IMR-90 (cell line): ENCODE results near the gene SHLD1. TPM values are rescaled to one million over a fixed set of nuclear protein-coding genes. Genes with fewer than 3 reads are reported as not detected.

ENCODE experiments used
- ATAC-seq: fragments of 200-7000 bp; cut with Tn5 transposase; 2 replicates; pipeline ENCODE4 v1.9.1; 2020; ENCODE audit warnings: low read depth, mild to moderate bottlenecking, moderate library complexity
- BruUV-seq: library from RNA; stranded (reverse); fragments of 400-500 nt; replicated peaks from 2 replicates; lab custom pipeline; 2021; lab: Mats Ljungman, UMichigan
- CTCF ChIA-PET: fragments of 300-600 bp; formaldehyde crosslinking; extraction: SDS; loops from one replicate; lab custom pipeline; 2021; ENCODE audit warnings: antibody characterized with exemption; lab: Yijun Ruan, JAX
- POLR2A ChIA-PET: fragments of 300-600 bp; sonication (Branson Sonifier 250); formaldehyde crosslinking; loops from one replicate; lab custom pipeline; 2022; ENCODE audit warnings: antibody characterized with exemption; ENCODE audit not compliant: unreplicated experiment; lab: Charles Lee
- DNase-seq: peaks from one replicate; pipeline ENCODE4 v3.0.0; 2013
- H2AFZ ChIP-seq: replicated peaks from 2 replicates; pipeline ENCODE3; 2013; ENCODE audit warnings: low read length, mild to moderate bottlenecking; ENCODE audit not compliant: poor library complexity
- H2AK5ac ChIP-seq: 2 replicates; pipeline ENCODE4 v1.6.1; 2013; ENCODE audit warnings: low read depth, low read length, inconsistent platforms
- H2AK9ac ChIP-seq: replicated peaks from 2 replicates; pipeline ENCODE3; 2013; ENCODE audit warnings: mild to moderate bottlenecking, low read depth, low read length, moderate library complexity; ENCODE audit not compliant: poor library complexity
- H2BK120ac ChIP-seq: 2 replicates; pipeline ENCODE4 v1.6.1; 2013; ENCODE audit warnings: low read depth, low read length, inconsistent platforms
- H2BK15ac ChIP-seq: 3 replicates; pipeline ENCODE4 v1.6.1; 2013; ENCODE audit warnings: low read depth, low read length, inconsistent platforms
- H2BK20ac ChIP-seq: 2 replicates; pipeline ENCODE4 v1.6.1; 2013; ENCODE audit warnings: low read depth, mild to moderate bottlenecking, inconsistent platforms, low read length, moderate library complexity
- H2BK5ac ChIP-seq: 2 replicates; pipeline ENCODE4 v1.6.1; 2013; ENCODE audit warnings: mild to moderate bottlenecking, low read depth, low read length, inconsistent platforms; ENCODE audit not compliant: poor library complexity, severe bottlenecking
- H3K14ac ChIP-seq: replicated peaks from 2 replicates; pipeline ENCODE4 v1.6.1; 2013; ENCODE audit warnings: low read depth, low read length, inconsistent platforms
- H3K18ac ChIP-seq: 2 replicates; pipeline ENCODE4 v1.6.1; 2013; ENCODE audit warnings: low read depth, low read length, control low read depth
- H3K23ac ChIP-seq: 2 replicates; pipeline ENCODE4 v1.6.1; 2013; ENCODE audit warnings: low read depth, low read length, inconsistent platforms
- H3K27ac ChIP-seq: 2 replicates; pipeline ENCODE4 v1.5.1; 2013; ENCODE audit warnings: mild to moderate bottlenecking, control low read depth, low read length; ENCODE audit not compliant: insufficient read depth
- H3K27me3 ChIP-seq: 2 replicates; pipeline ENCODE4 v1.6.1; 2013; ENCODE audit warnings: low read length; ENCODE audit not compliant: control insufficient read depth, insufficient read depth
- H3K36me3 ChIP-seq: 2 replicates; pipeline ENCODE4 v1.6.1; 2013; ENCODE audit warnings: low read length, mixed read lengths; ENCODE audit not compliant: control insufficient read depth, insufficient read depth
- H3K4ac ChIP-seq: 2 replicates; pipeline ENCODE4 v1.6.1; 2013; ENCODE audit warnings: low read depth, low read length, inconsistent platforms
- H3K4me1 ChIP-seq: 2 replicates; pipeline ENCODE4 v1.6.1; 2013; ENCODE audit warnings: low read length, mixed read lengths; ENCODE audit not compliant: control insufficient read depth, insufficient read depth
- H3K4me2 ChIP-seq: 2 replicates; pipeline ENCODE4 v1.6.1; 2013; ENCODE audit warnings: low read depth, mild to moderate bottlenecking, control low read depth, low read length, moderate library complexity
- H3K4me3 ChIP-seq: 2 replicates; pipeline ENCODE4 v1.5.1; 2013; ENCODE audit warnings: low read depth, mild to moderate bottlenecking, control low read depth, low read length, moderate library complexity; ENCODE audit not compliant: insufficient read depth
- H3K56ac ChIP-seq: 2 replicates; pipeline ENCODE4 v1.6.1; 2013; ENCODE audit warnings: low read length, inconsistent platforms; ENCODE audit not compliant: insufficient read depth; ENCODE audit errors: extremely low read depth
- H3K79me1 ChIP-seq, 2 experiments: 2 replicates each; pipeline ENCODE4 v1.6.1; 2013; ENCODE audit warnings: low read length in 2 of 2, inconsistent platforms in 1 of 2, low read depth in 1 of 2
- H3K9ac ChIP-seq: 2 replicates; pipeline ENCODE4 v1.6.1; 2013; ENCODE audit warnings: low read depth, low read length, control low read depth
- H3K9me1 ChIP-seq: 2 replicates; pipeline ENCODE4 v1.6.1; 2013; ENCODE audit warnings: low read length, inconsistent platforms; ENCODE audit not compliant: insufficient read depth
- H3K9me3 ChIP-seq: 2 replicates; pipeline ENCODE4 v1.6.1; 2013; ENCODE audit warnings: low read length; ENCODE audit not compliant: control insufficient read depth, insufficient read depth
- H4K20me1 ChIP-seq: 2 replicates; pipeline ENCODE4 v1.6.1; 2013; ENCODE audit warnings: low read length, inconsistent platforms; ENCODE audit not compliant: insufficient read depth
- H4K5ac ChIP-seq: 2 replicates; pipeline ENCODE4 v1.6.1; 2013; ENCODE audit warnings: mild to moderate bottlenecking, low read depth, low read length, control low read depth
- H4K8ac ChIP-seq, 2 experiments: 2 replicates each; pipeline ENCODE4 v1.6.1; 2013; ENCODE audit warnings: low read depth in 2 of 2, low read length in 2 of 2, control low read depth in 1 of 2, inconsistent platforms in 1 of 2
- H4K91ac ChIP-seq: 2 replicates; pipeline ENCODE4 v1.6.1; 2013; ENCODE audit warnings: low read depth, low read length, inconsistent platforms; ENCODE audit not compliant: insufficient read depth
- BHLHE40 ChIP-seq: fragments of 150-350 bp; IDR thresholded peaks from 2 replicates; pipeline ENCODE4 v1.6.1; 2016; ENCODE audit warnings: mild to moderate bottlenecking, low read depth, low read length
- CEBPB ChIP-seq: IDR thresholded peaks from 2 replicates; pipeline ENCODE4 v1.6.1; 2012; ENCODE audit warnings: low read depth, low read length, improper control_type of control experiment
- CHD1 ChIP-seq: IDR thresholded peaks from 2 replicates; pipeline ENCODE4 v1.6.1; 2012; ENCODE audit warnings: low read depth, low read length, improper control_type of control experiment
- CTCF ChIP-seq: conservative IDR thresholded peaks from 2 replicates; pipeline ENCODE4 v1.5.1; 2012; ENCODE audit warnings: mild to moderate bottlenecking, low read depth, low read length, improper control_type of control experiment
- FOS ChIP-seq: fragments of 150-350 bp; IDR thresholded peaks from 2 replicates; pipeline ENCODE4 v1.6.1; 2016; ENCODE audit warnings: low read depth, low read length
- MAFK ChIP-seq: IDR thresholded peaks from 2 replicates; pipeline ENCODE4 v1.6.1; 2012; ENCODE audit warnings: low read depth, low read length, improper control_type of control experiment
- MAZ ChIP-seq: IDR thresholded peaks from 2 replicates; pipeline ENCODE4 v1.6.1; 2012; ENCODE audit warnings: low read depth, mild to moderate bottlenecking, low read length, improper control_type of control experiment, moderate library complexity, borderline replicate concordance
- MXI1 ChIP-seq: IDR thresholded peaks from 2 replicates; pipeline ENCODE4 v1.6.1; 2012; ENCODE audit warnings: low read depth, mild to moderate bottlenecking, low read length, moderate library complexity, borderline replicate concordance
- NFE2L2 ChIP-seq: fragments of 150-350 bp; IDR thresholded peaks from 2 replicates; pipeline ENCODE4 v1.6.1; 2016; ENCODE audit warnings: low read depth, mild to moderate bottlenecking, low read length
- POLR2A ChIP-seq: IDR thresholded peaks from 2 replicates; pipeline ENCODE4 v1.6.1; 2012; ENCODE audit warnings: mild to moderate bottlenecking, low read depth, low read length
- RAD21 ChIP-seq: IDR thresholded peaks from 2 replicates; pipeline ENCODE4 v1.6.1; 2012; ENCODE audit warnings: low read length, improper control_type of control experiment
- RCOR1 ChIP-seq: IDR thresholded peaks from 2 replicates; pipeline ENCODE4 v1.6.1; 2012; ENCODE audit warnings: mild to moderate bottlenecking, low read length, improper control_type of control experiment; ENCODE audit not compliant: insufficient replicate concordance
- RFX5 ChIP-seq: IDR thresholded peaks from 2 replicates; pipeline ENCODE4 v1.8.0; 2012; ENCODE audit warnings: low read depth, mild to moderate bottlenecking, low read length, moderate library complexity
- SMC3 ChIP-seq: fragments of 150-350 bp; IDR thresholded peaks from 2 replicates; pipeline ENCODE4 v1.6.1; 2016; ENCODE audit warnings: low read depth, mild to moderate bottlenecking, antibody characterized with exemption, low read length, moderate library complexity
- WGBS, 2 experiments: methylation state at CpG; one replicate each; pipeline versions ENCODE4 v1.1.5 to v1.1.7; 2013; ENCODE audit warnings: missing lambda C conversion rate in 2 of 2; ENCODE audit not compliant: insufficient read length in 1 of 2; ENCODE audit errors: extremely low coverage in 2 of 2; 5-methylcytosine and 5-hydroxymethylcytosine counted together
- dilution Hi-C: fragments of 300-500 bp; cut with HindIII; formaldehyde crosslinking; loops from one replicate; pipeline ENCODE4 v1.14.3; 2018; ENCODE audit warnings: low sequenced_read_pairs; ENCODE audit not compliant: unreplicated experiment
- in situ Hi-C: fragments of 300-500 bp; cut with MboI; formaldehyde crosslinking; loops from 3 replicates; pipeline ENCODE4 v1.14.3; 2019; ENCODE audit warnings: low sequenced_read_pairs, inconsistent platforms, mixed read lengths
- intact Hi-C: fragments of 100-400 bp; cut with micrococcal nuclease; formaldehyde crosslinking; loops from 2 replicates; pipeline ENCODE4 v1.10.0; 2022
- polyA plus RNA-seq, 3 experiments: library from polyadenylated mRNA; depleted of rRNA; stranded (reverse); fragments of >200 nt; gene quantifications; 2 replicates each; pipeline ENCODE4 v1.2.3, GENCODE V29; 2012; ENCODE audit warnings: low replicate concordance in 1 of 3
- total RNA-seq: library from RNA; depleted of rRNA; stranded (reverse); fragments of >200 nt; gene quantifications from 2 replicates; pipeline ENCODE4 v1.2.3, GENCODE V29; 2012
- TF ChIP-seq, protein P1 (sequence below): fragments of 150-350 bp; IDR thresholded peaks from 2 replicates; pipeline ENCODE4 v1.6.1; 2016; ENCODE audit warnings: low read depth, mild to moderate bottlenecking, low read length, moderate library complexity, borderline replicate concordance
- TF ChIP-seq, protein P2 (sequence below): fragments of 150-350 bp; IDR thresholded peaks from 2 replicates; pipeline ENCODE4 v1.6.1; 2017; ENCODE audit warnings: mild to moderate bottlenecking, antibody characterized with exemption, low read length, low read depth

The SHLD1 gene
- total and polyA plus RNA-seq, 2 of the 4 experiments (the other 2 are of a cell fraction): 2.6 to 3.0 TPM

DNA sequence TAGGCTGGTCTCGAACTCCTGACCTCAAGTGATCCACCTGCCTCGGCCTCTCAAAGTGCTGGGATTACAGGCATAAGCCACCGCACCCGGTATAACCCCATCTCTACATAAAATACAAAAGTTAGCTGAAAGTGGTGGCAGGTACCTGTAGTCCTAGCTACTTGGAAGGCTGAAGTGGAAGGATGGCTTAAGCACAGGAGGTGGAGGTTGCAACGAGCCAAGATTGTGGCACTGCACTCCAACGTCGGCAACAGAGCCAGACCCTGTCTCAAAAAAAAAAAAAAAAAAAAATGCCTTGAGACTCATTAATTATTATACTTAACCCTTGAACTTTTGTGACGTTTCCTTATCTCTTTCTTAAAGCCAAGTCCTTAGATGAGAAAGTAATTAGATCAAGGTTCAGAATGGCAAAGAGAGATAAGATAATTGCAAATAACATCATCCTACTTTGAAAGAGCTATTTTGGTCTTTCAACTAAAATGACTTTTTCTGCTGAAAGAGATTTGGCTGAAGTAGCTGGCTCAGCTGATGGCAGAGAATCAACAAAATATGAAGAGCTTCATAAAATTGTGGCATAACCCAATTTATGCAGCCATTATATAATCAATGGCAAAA lies 4.7 kb upstream of the SHLD1 start:
- Histone ChIP-seq H3K27ac (no peak overlapping the region), H2BK20ac (no peak overlapping the region), H3K79me1 (no peaks in the 10 kb centered on the region), H4K5ac (no peak overlapping the region), H2BK120ac (no peak overlapping the region), H3K9ac (no peak overlapping the region), H3K9me1 (no peaks in the 10 kb centered on the region), H2BK15ac (no peak overlapping the region), H3K14ac (no peak overlapping the region), H3K9me3 (no peaks in the 10 kb centered on the region), H2AK5ac (no peak overlapping the region), H4K91ac (no peak overlapping the region), H2AK9ac (no peak overlapping the region), H3K56ac (no peak overlapping the region), H3K27me3 (no peaks in the 10 kb centered on the region), H3K4me2 (no peak overlapping the region), H3K4me1 (peaks cover 3% of the 10 kb centered on the region), H3K18ac (no peak overlapping the region), H3K36me3 (no peaks in the 10 kb centered on the region), H3K23ac (no peak overlapping the region), H2BK5ac (no peak overlapping the region), H4K8ac (no peak overlapping the region), H4K20me1 (no peaks in the 10 kb centered on the region), H2AFZ (no peak overlapping the region), H3K4me3 (no peak overlapping the region), H3K4ac (no peak overlapping the region)
- dilution Hi-C loops: no loop called here
- BruUV-seq: no TSS peak
- TF ChIP-seq FOS (no peak), MAZ (no peak), CEBPB (no peak), BHLHE40 (no peak), CHD1 (no peak), MXI1 (no peak), NFE2L2 (no peak), POLR2A (no peak), RFX5 (no peak), RAD21 (no peak), SMC3 (no peak), CTCF (no peak), MAFK (no peak), RCOR1 (no peak)
- TF ChIP-seq, protein P1, sequence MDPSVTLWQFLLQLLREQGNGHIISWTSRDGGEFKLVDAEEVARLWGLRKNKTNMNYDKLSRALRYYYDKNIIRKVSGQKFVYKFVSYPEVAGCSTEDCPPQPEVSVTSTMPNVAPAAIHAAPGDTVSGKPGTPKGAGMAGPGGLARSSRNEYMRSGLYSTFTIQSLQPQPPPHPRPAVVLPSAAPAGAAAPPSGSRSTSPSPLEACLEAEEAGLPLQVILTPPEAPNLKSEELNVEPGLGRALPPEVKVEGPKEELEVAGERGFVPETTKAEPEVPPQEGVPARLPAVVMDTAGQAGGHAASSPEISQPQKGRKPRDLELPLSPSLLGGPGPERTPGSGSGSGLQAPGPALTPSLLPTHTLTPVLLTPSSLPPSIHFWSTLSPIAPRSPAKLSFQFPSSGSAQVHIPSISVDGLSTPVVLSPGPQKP: no peak
- TF ChIP-seq, protein P2, sequence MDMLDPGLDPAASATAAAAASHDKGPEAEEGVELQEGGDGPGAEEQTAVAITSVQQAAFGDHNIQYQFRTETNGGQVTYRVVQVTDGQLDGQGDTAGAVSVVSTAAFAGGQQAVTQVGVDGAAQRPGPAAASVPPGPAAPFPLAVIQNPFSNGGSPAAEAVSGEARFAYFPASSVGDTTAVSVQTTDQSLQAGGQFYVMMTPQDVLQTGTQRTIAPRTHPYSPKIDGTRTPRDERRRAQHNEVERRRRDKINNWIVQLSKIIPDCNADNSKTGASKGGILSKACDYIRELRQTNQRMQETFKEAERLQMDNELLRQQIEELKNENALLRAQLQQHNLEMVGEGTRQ: no peak
- ATAC-seq (no peak), DNase-seq (no peak)
- intact Hi-C loops: no loop called here
- in situ Hi-C loops: no loop called here
- ChIA-PET CTCF (interaction anchor here (0.6 to 0.7 kb wide), 3 partner anchors 55 to 612 kb away, joined by 3 to 8 read pairs (median 3); no protein-coding TSS in a partner anchor), POLR2A (no interaction called here)
- WGBS, 2 experiments: no CpG with 5 or more reads among the region's 8 CpGs
